Kasumi-1 (cell line): ENCODE data around the gene PARD3.

Experiments used
- DNase-seq, 2 experiments: peaks; one replicate each; lab custom pipeline; 2025; lab: John Stamatoyannopoulos, UW

Gene PARD3

GRCh38 chr10:34580214-34580613, 234.9 kb downstream of the PARD3 start:
- no peak for DNase-seq

GRCh38 chr10:34578468-34578867, 236.6 kb downstream of the PARD3 start:
- no peak for DNase-seq

GRCh38 chr10:34576797-34577196, 238.3 kb downstream of the PARD3 start:
- DNase-seq = no peak

GRCh38 chr10:34575882-34576281, 239.2 kb downstream of the PARD3 start:
- DNase-seq = no peak

GRCh38 chr10:34574353-34574934, 240.7 kb downstream of the PARD3 start:
- DNase-seq = no peak

GRCh38 chr10:34570887-34571286, 244.2 kb downstream of the PARD3 start:
- DNase-seq = no peak

GRCh38 chr10:34567659-34568253, 247.3 kb downstream of the PARD3 start:
- no peak for DNase-seq

GRCh38 chr10:34565934-34566333, 249.2 kb downstream of the PARD3 start:
- no peak for DNase-seq

GRCh38 chr10:34558093-34558583, 257.0 kb downstream of the PARD3 start:
- no peak for DNase-seq

- DNase-seq = no peak
Measured at GRCh38 chr10:34557173-34557572, 257.9 kb downstream of the PARD3 start.

- DNase-seq = no peak
Measured at GRCh38 chr10:34555653-34556052, 259.4 kb downstream of the PARD3 start.

GRCh38 chr10:34553747-34554146, 261.3 kb downstream of the PARD3 start:
- no peak for DNase-seq

- no peak for DNase-seq
Measured at GRCh38 chr10:34551295-34551694, 263.8 kb downstream of the PARD3 start.

GRCh38 chr10:34549953-34550352, 265.1 kb downstream of the PARD3 start:
- DNase-seq = no peak

- no peak for DNase-seq
Measured at GRCh38 chr10:34549001-34549400, 266.1 kb downstream of the PARD3 start.

- DNase-seq = no peak
Measured at GRCh38 chr10:34548466-34548865, 266.6 kb downstream of the PARD3 start.

- no peak for DNase-seq
Measured at GRCh38 chr10:34547695-34548094, 267.4 kb downstream of the PARD3 start.

GRCh38 chr10:34547291-34547690, 267.8 kb downstream of the PARD3 start:
- DNase-seq = no peak

- no peak for DNase-seq
Measured at GRCh38 chr10:34544400-34544799, 270.7 kb downstream of the PARD3 start.

GRCh38 chr10:34543716-34544115, 271.4 kb downstream of the PARD3 start:
- no peak for DNase-seq

GRCh38 chr10:34540492-34540891, 274.6 kb downstream of the PARD3 start:
- DNase-seq = no peak

GRCh38 chr10:34539533-34540315, 275.4 kb downstream of the PARD3 start:
- no peak for DNase-seq

GRCh38 chr10:34538281-34538829, 276.7 kb downstream of the PARD3 start:
- DNase-seq = no peak
